Endothelial cell of umbilical vein (primary cell): ENCODE measurements around the gene FUT3. TPM values are rescaled to one million over a fixed set of nuclear protein-coding genes. Genes with fewer than 3 reads are reported as not detected.

Experiments
- BruUV-seq: library from RNA; stranded (reverse); fragments of 400-500 nt; replicated peaks from 2 replicates; lab custom pipeline; 2021; lab: Mats Ljungman, UMichigan
- CTCF ChIA-PET: fragments of 300-600, 350-600 bp; sonication (Branson Sonifier 250); formaldehyde crosslinking; loops from one replicate; lab custom pipeline; 2021; ENCODE audit warnings: antibody characterized with exemption, inconsistent platforms; lab: Charles Lee
- POLR2A ChIA-PET: fragments of 300-600, 350-600 bp; sonication (Branson Sonifier 250); formaldehyde crosslinking; loops from one replicate; lab custom pipeline; 2021; ENCODE audit warnings: antibody characterized with exemption, inconsistent platforms; lab: Charles Lee
- DNase-seq: peaks from one replicate; pipeline ENCODE4 v3.0.0-alpha.2; 2011; ENCODE audit warnings: low read depth, low spot score
- FAIRE-seq: peaks from 2 replicates; lab custom pipeline; 2011; peaks lifted over from hg19 to GRCh38; lab: Jason Lieb, UNC
- H2AFZ ChIP-seq: 2 replicates; pipeline ENCODE4 v1.6.0; 2012; ENCODE audit warnings: low read depth, low read length, control low read depth, inconsistent platforms
- H3K27ac ChIP-seq: 2 replicates; pipeline ENCODE4 v1.5.1; 2011; ENCODE audit warnings: low read depth, mild to moderate bottlenecking, control low read depth, low read length, moderate library complexity; ENCODE audit not compliant: insufficient read depth
- H3K27me3 ChIP-seq, 2 experiments: 2 replicates each; pipeline versions ENCODE4 v1.6.0 to v1.6.1; 2011; ENCODE audit warnings: low read length in 2 of 2, mixed read lengths in 1 of 2; ENCODE audit not compliant: control insufficient read depth in 2 of 2, insufficient read depth in 2 of 2
- H3K36me3 ChIP-seq, 2 experiments: 2 replicates in 1 of 2; 3 replicates in 1 of 2; pipeline ENCODE4 v1.5.1; 2011; ENCODE audit warnings: low read length in 2 of 2, mild to moderate bottlenecking in 1 of 2, moderate library complexity in 1 of 2; ENCODE audit not compliant: control insufficient read depth in 2 of 2, insufficient read depth in 2 of 2; ENCODE audit errors: extremely low read depth in 1 of 2
- H3K4me1 ChIP-seq: 3 replicates; pipeline ENCODE4 v1.5.1; 2011; ENCODE audit warnings: mild to moderate bottlenecking, low read length; ENCODE audit not compliant: control insufficient read depth, insufficient read depth; ENCODE audit errors: extremely low read depth
- H3K4me2 ChIP-seq: 2 replicates; pipeline ENCODE4 v1.6.1; 2011; ENCODE audit warnings: low read length, control low read depth, mixed read lengths; ENCODE audit not compliant: insufficient read depth
- H3K4me3 ChIP-seq, 3 experiments: fragments of 200-600 bp in 1 of 3; sonication (generic), shearing (Covaris generic) in 1 of 3; replicated peaks in 1 of 3; 2 replicates each; pipeline ENCODE4 v1.5.1; 2011 to 2016; ENCODE audit warnings: control low read depth in 3 of 3, low read length in 3 of 3, mild to moderate bottlenecking in 2 of 3, inconsistent platforms in 1 of 3, low read depth in 1 of 3, moderate library complexity in 1 of 3; ENCODE audit not compliant: insufficient read depth in 1 of 3
- H3K79me2 ChIP-seq: 2 replicates; pipeline ENCODE4 v1.6.0; 2012; ENCODE audit warnings: low read length, inconsistent platforms; ENCODE audit not compliant: control insufficient read depth, insufficient read depth
- H3K9ac ChIP-seq: replicated peaks from 2 replicates; pipeline ENCODE3; 2011; ENCODE audit warnings: low read length, control low read depth; ENCODE audit not compliant: insufficient read depth; ENCODE audit errors: extremely low read depth
- H3K9me1 ChIP-seq: replicated peaks from 3 replicates; pipeline ENCODE4 v1.6.0; 2011; ENCODE audit warnings: mild to moderate bottlenecking, low read length; ENCODE audit not compliant: control insufficient read depth, insufficient read depth; ENCODE audit errors: extremely low read depth
- H3K9me3 ChIP-seq: replicated peaks from 2 replicates; pipeline ENCODE4 v1.5.1; 2012; ENCODE audit warnings: low read length, inconsistent platforms; ENCODE audit not compliant: control insufficient read depth, insufficient read depth
- H4K20me1 ChIP-seq: replicated peaks from 2 replicates; pipeline ENCODE3; 2011; ENCODE audit warnings: mild to moderate bottlenecking, low read length; ENCODE audit not compliant: control insufficient read depth, insufficient read depth; ENCODE audit errors: extremely low read depth
- CTCF ChIP-seq, 2 donors: IDR thresholded peaks; 1 replicate in 1 of 2; 2 replicates in 1 of 2; pipeline ENCODE4 v1.5.1; 2011; ENCODE audit warnings: low read length in 2 of 2, mild to moderate bottlenecking in 2 of 2, moderate library complexity in 2 of 2, control low read depth in 1 of 2, inconsistent platforms in 1 of 2, low read depth in 1 of 2; ENCODE audit not compliant: insufficient read depth in 1 of 2; ENCODE audit errors: extremely low read depth in 1 of 2
- EZH2 ChIP-seq: IDR thresholded peaks from 2 replicates; pipeline ENCODE4 v1.6.1; 2012; ENCODE audit warnings: borderline replicate concordance, low read depth, mild to moderate bottlenecking, moderate library complexity, low read length, inconsistent platforms; ENCODE audit not compliant: severe bottlenecking
- FOS ChIP-seq: IDR thresholded peaks from 2 replicates; pipeline ENCODE4 v1.6.1; 2011; ENCODE audit warnings: mild to moderate bottlenecking, low read length, moderate library complexity, borderline replicate concordance; ENCODE audit not compliant: insufficient read depth
- GATA2 ChIP-seq: IDR thresholded peaks from 2 replicates; pipeline ENCODE4 v1.7.0; 2011; ENCODE audit warnings: low read depth, mild to moderate bottlenecking, moderate library complexity, mixed read lengths, low read length; ENCODE audit not compliant: insufficient read length, insufficient read depth
- JUN ChIP-seq: IDR thresholded peaks from 2 replicates; pipeline ENCODE4 v1.6.1; 2011; ENCODE audit warnings: borderline replicate concordance, low read depth; ENCODE audit not compliant: insufficient read length, insufficient read depth
- MAX ChIP-seq: IDR thresholded peaks from 2 replicates; pipeline ENCODE4 v1.6.1; 2011; ENCODE audit not compliant: insufficient read depth, insufficient read length
- MYC ChIP-seq: IDR thresholded peaks from one replicate; pipeline ENCODE4 v1.6.1; 2011; ENCODE audit warnings: mild to moderate bottlenecking, low read depth, low read length
- POLR2A ChIP-seq: IDR thresholded peaks from 2 replicates; pipeline ENCODE4 v1.6.1; 2012; ENCODE audit warnings: low read depth, mild to moderate bottlenecking, control low read depth, low read length
- POLR2AphosphoS5 ChIP-seq: IDR thresholded peaks from 2 replicates; pipeline ENCODE4 v1.6.1; 2012; ENCODE audit warnings: low read depth, mild to moderate bottlenecking, control low read depth, low read length, moderate library complexity; ENCODE audit not compliant: insufficient read depth
- dilution Hi-C: fragments of 300-500 bp; cut with MboI; formaldehyde crosslinking; loops from one replicate; pipeline ENCODE4 v1.15.0; 2019; ENCODE audit warnings: low sequenced_read_pairs; ENCODE audit not compliant: extremely low pct_ligation_motif_present
- intact Hi-C: fragments of 100-400 bp; cut with micrococcal nuclease; formaldehyde crosslinking; loops from one replicate; pipeline ENCODE4 v1.10.0; 2022
- polyA plus RNA-seq, 4 experiments: library from polyadenylated mRNA; depleted of rRNA in 3 of 4; stranded (reverse) in 3 of 4; unstranded in 1 of 4; fragments of >200 nt; gene quantifications; 2 replicates each; pipeline versions ENCODE4 v1.2.1 to v1.2.3, GENCODE V29; 2011 to 2012; ENCODE audit warnings: missing spikeins in 1 of 4
- total RNA-seq: library from RNA; stranded (reverse); gene quantifications from 2 replicates; pipeline ENCODE4 v1.2.3, GENCODE V29; 2021

Gene FUT3
- total and polyA plus RNA-seq, 2 donors (not counting 3 experiments of a cell fraction or from before 2014, with no cell fraction given) = not detected

GRCh38 chr19:5798244-5798643 is 53.0 kb downstream of the FUT3 start:
- dilution Hi-C loops = no loop called here

More at GRCh38 chr19:5798244-5798643, 53.0 kb downstream of the FUT3 start:
- Histone ChIP-seq H3K27me3 (no peaks in the 10 kb centered on the region), H3K4me3 (no peak overlapping the region), H3K9me1 (peaks cover 2% of the 10 kb centered on the region), H2AFZ (no peak overlapping the region), H3K9me3 (no peaks in the 10 kb centered on the region), H3K4me1 (no peaks in the 10 kb centered on the region), H3K4me2 (no peak overlapping the region), H3K9ac (no peak overlapping the region), H4K20me1 (no peaks in the 10 kb centered on the region), H3K27ac (no peak overlapping the region), H3K79me2 (no peaks in the 10 kb centered on the region), H3K36me3 (no peaks in the 10 kb centered on the region)
- DNase-seq = no peak
- POLR2A ChIA-PET = no interaction called here
- TF ChIP-seq MAX = no peak
- TF ChIP-seq GATA2 = no peak
- TF ChIP-seq POLR2A = no peak
- TF ChIP-seq FOS = no peak
- TF ChIP-seq MYC = no peak
- TF ChIP-seq POLR2AphosphoS5 = no peak
- TF ChIP-seq CTCF (IDR thresholded peaks at IDR 0.05; ENCODE audit: extremely low read depth in 1 of 2, insufficient read depth in 1 of 2, low read depth in 1 of 2, low read length in 2 of 2) = no peak
- no peak for TF ChIP-seq EZH2
- no peak for TF ChIP-seq JUN
- no peak for FAIRE-seq
- intact Hi-C loops = no loop called here
- CTCF ChIA-PET = interaction anchor here (1.0 kb wide), 1 partner anchor 8 kb away, joined by 3 read pairs; no protein-coding TSS in a partner anchor
- no TSS peak for BruUV-seq
